H1 (cell line): ENCODE results near the gene REPS1. TPM values are rescaled to one million over a fixed set of nuclear protein-coding genes. Genes with fewer than 3 reads are reported as not detected.

Experiments used
- CTCF ChIA-PET: fragments of 300-600 bp; sonication (Branson Sonifier 250); formaldehyde crosslinking; loops from one replicate; lab custom pipeline; 2021; ENCODE audit not compliant: partially characterized antibody; lab: Charles Lee
- POLR2A ChIA-PET: fragments of 300-600 bp; sonication (Branson Sonifier 250); formaldehyde crosslinking; loops from one replicate; lab custom pipeline; 2021; ENCODE audit warnings: inconsistent platforms; ENCODE audit not compliant: partially characterized antibody; lab: Charles Lee
- DNase-seq, 2 experiments: peaks; one replicate each; pipeline versions ENCODE4 v3.0.0 to v3.0.0-alpha.2; 2010 to 2022; ENCODE audit warnings: low spot score in 2 of 2, low read depth in 1 of 2, mixed read lengths in 1 of 2
- FAIRE-seq: peaks from 2 replicates; lab custom pipeline; 2011; peaks lifted over from hg19 to GRCh38; lab: Jason Lieb, UNC
- H2AFZ ChIP-seq: 2 replicates; pipeline ENCODE4 v1.8.1; 2012; ENCODE audit warnings: low read length, inconsistent platforms
- H2AK5ac ChIP-seq: 2 replicates; pipeline ENCODE4 v1.6.1; 2013; ENCODE audit warnings: low read depth, low read length
- H2BK120ac ChIP-seq: replicated peaks from 2 replicates; pipeline ENCODE3; 2013; ENCODE audit warnings: low read depth, low read length, inconsistent platforms
- H2BK12ac ChIP-seq: 2 replicates; pipeline ENCODE4 v1.6.1; 2013; ENCODE audit warnings: low read depth, low read length
- H2BK15ac ChIP-seq: 2 replicates; pipeline ENCODE4 v1.6.1; 2013; ENCODE audit warnings: low read length
- H2BK20ac ChIP-seq: 2 replicates; pipeline ENCODE4 v1.6.1; 2013; ENCODE audit warnings: low read length
- H2BK5ac ChIP-seq: 2 replicates; pipeline ENCODE4 v1.6.1; 2013; ENCODE audit warnings: low read depth, low read length
- H3K14ac ChIP-seq: 2 replicates; pipeline ENCODE4 v1.6.1; 2013; ENCODE audit warnings: inconsistent platforms; ENCODE audit not compliant: insufficient read length
- H3K18ac ChIP-seq: 2 replicates; pipeline ENCODE4 v1.6.1; 2013; ENCODE audit warnings: low read length; ENCODE audit errors: extremely low read depth
- H3K23ac ChIP-seq: 2 replicates; pipeline ENCODE4 v1.6.1; 2013; ENCODE audit warnings: inconsistent platforms; ENCODE audit not compliant: insufficient read length
- H3K23me2 ChIP-seq: 2 replicates; pipeline ENCODE4 v1.6.1; 2013; ENCODE audit warnings: low read depth, low read length
- H3K27ac ChIP-seq: 2 replicates; pipeline ENCODE4 v1.6.1; 2011; ENCODE audit warnings: low read depth, low read length, inconsistent platforms
- H3K27me3 ChIP-seq, 4 experiments: replicated peaks in 1 of 4; 1 replicate in 1 of 4; 2 replicates in 3 of 4; pipeline versions ENCODE4 v1.6.1 to v1.8.1; 2011 to 2013; ENCODE audit warnings: low read length in 3 of 4, mild to moderate bottlenecking in 3 of 4, inconsistent platforms in 2 of 4, mixed read lengths in 2 of 4, moderate library complexity in 1 of 4; ENCODE audit not compliant: control insufficient read depth in 3 of 4, insufficient read depth in 3 of 4; ENCODE audit errors: extremely low read depth in 1 of 4
- H3K36me3 ChIP-seq, 4 experiments: 2 replicates each; pipeline versions ENCODE4 v1.6.1 to v1.8.1; 2011 to 2013; ENCODE audit warnings: mild to moderate bottlenecking in 4 of 4, low read length in 3 of 4, moderate library complexity in 2 of 4, control low read depth in 1 of 4, inconsistent platforms in 1 of 4; ENCODE audit not compliant: insufficient read depth in 4 of 4, control insufficient read depth in 2 of 4
- H3K4ac ChIP-seq: replicated peaks from 2 replicates; pipeline ENCODE3; 2013; ENCODE audit warnings: low read length, low read depth, mixed read lengths, inconsistent platforms; ENCODE audit not compliant: insufficient read length
- H3K4me1 ChIP-seq, 4 experiments: replicated peaks in 1 of 4; 1 replicate in 1 of 4; 2 replicates in 3 of 4; pipeline versions ENCODE4 v1.6.1 to v1.8.1; 2011 to 2013; ENCODE audit warnings: low read length in 3 of 4, inconsistent platforms in 2 of 4, mixed read lengths in 1 of 4; ENCODE audit not compliant: insufficient read depth in 4 of 4, control insufficient read depth in 3 of 4
- H3K4me2 ChIP-seq, 2 experiments: 2 replicates each; pipeline versions ENCODE4 v1.6.1 to v1.8.1; 2011 to 2013; ENCODE audit warnings: low read depth in 2 of 2, low read length in 2 of 2, control low read depth in 1 of 2, inconsistent platforms in 1 of 2, mild to moderate bottlenecking in 1 of 2; ENCODE audit not compliant: insufficient read depth in 1 of 2
- H3K4me3 ChIP-seq, 4 experiments: fragments of 200-600, 300-600 bp in 1 of 4; sonication (generic), shearing (Covaris generic), sonication (Bioruptor Twin) in 1 of 4; 2 replicates each; pipeline versions ENCODE4 v1.5.1 to v1.8.1; 2011 to 2016; ENCODE audit warnings: low read length in 4 of 4, low read depth in 3 of 4, control low read depth in 2 of 4, inconsistent platforms in 2 of 4, mild to moderate bottlenecking in 2 of 4, mixed read lengths in 1 of 4, moderate library complexity in 1 of 4; ENCODE audit not compliant: insufficient read depth in 2 of 4; ENCODE audit errors: extremely low read depth in 1 of 4
- H3K56ac ChIP-seq: replicated peaks from 2 replicates; pipeline ENCODE3; 2013; ENCODE audit warnings: low read depth, mild to moderate bottlenecking, mixed read lengths, low read length, inconsistent platforms; ENCODE audit not compliant: insufficient read length
- H3K79me1 ChIP-seq: 2 replicates; pipeline ENCODE4 v1.6.1; 2013; ENCODE audit warnings: low read depth, low read length, control low read depth
- H3K79me2 ChIP-seq, 2 experiments: 2 replicates each; pipeline versions ENCODE4 v1.6.1 to v1.8.1; 2012 to 2013; ENCODE audit warnings: low read length in 2 of 2, mild to moderate bottlenecking in 2 of 2, inconsistent platforms in 1 of 2; ENCODE audit not compliant: insufficient read depth in 2 of 2, control insufficient read depth in 1 of 2
- H3K9ac ChIP-seq, 4 experiments: replicated peaks in 1 of 4; 1 replicate in 1 of 4; 2 replicates in 3 of 4; pipeline versions ENCODE4 v1.6.1 to v1.8.1; 2011 to 2013; ENCODE audit warnings: low read depth in 3 of 4, low read length in 3 of 4, control low read depth in 2 of 4, mild to moderate bottlenecking in 2 of 4, moderate library complexity in 2 of 4, inconsistent platforms in 1 of 4; ENCODE audit errors: extremely low read depth in 1 of 4
- H3K9me3 ChIP-seq, 2 experiments: 2 replicates each; pipeline versions ENCODE4 v1.6.1 to v1.8.1; 2012 to 2013; ENCODE audit warnings: mild to moderate bottlenecking in 2 of 2, moderate library complexity in 2 of 2, control low read depth in 1 of 2, inconsistent platforms in 1 of 2, low read depth in 1 of 2, low read length in 1 of 2, mixed read lengths in 1 of 2; ENCODE audit not compliant: insufficient read depth in 2 of 2
- H4K20me1 ChIP-seq, 2 experiments: replicated peaks in 1 of 2; 2 replicates each; pipeline versions ENCODE3 to v1.8.1; 2011 to 2013; ENCODE audit warnings: inconsistent platforms in 2 of 2, low read length in 2 of 2, mild to moderate bottlenecking in 1 of 2; ENCODE audit not compliant: insufficient read depth in 2 of 2, control insufficient read depth in 1 of 2
- H4K5ac ChIP-seq: 2 replicates; pipeline ENCODE4 v1.6.1; 2013; ENCODE audit warnings: low read length, low read depth, mixed read lengths, inconsistent platforms; ENCODE audit not compliant: insufficient read length
- H4K8ac ChIP-seq: 2 replicates; pipeline ENCODE4 v1.8.0; 2013; ENCODE audit warnings: mild to moderate bottlenecking, moderate library complexity, low read length, inconsistent platforms; ENCODE audit not compliant: insufficient read depth; ENCODE audit errors: extremely low read depth
- H4K91ac ChIP-seq: replicated peaks from 2 replicates; pipeline ENCODE3; 2013; ENCODE audit warnings: low read length, mixed read lengths, inconsistent platforms; ENCODE audit not compliant: insufficient read length
- WGBS, 2 experiments: shearing (Covaris generic) in 1 of 2; methylation state at CpG; one replicate each; pipeline versions ENCODE4 v1.1.6 to v1.1.7; 2013 to 2015; ENCODE audit warnings: low lambda C conversion rate in 2 of 2, mixed read lengths in 2 of 2, inconsistent platforms in 1 of 2, low coverage in 1 of 2, missing lambda C conversion rate in 1 of 2; ENCODE audit not compliant: insufficient replicate concordance in 2 of 2, insufficient coverage in 1 of 2, insufficient read length in 1 of 2; ENCODE audit errors: extremely low coverage in 1 of 2, missing lambda C conversion rate in 1 of 2; 5-methylcytosine and 5-hydroxymethylcytosine counted together
- polyA plus RNA-seq, 7 experiments: library from polyadenylated mRNA; depleted of rRNA in 3 of 7; stranded (reverse) in 5 of 7; unstranded in 2 of 7; fragments of >200 nt in 5 of 7; fragments of 200-250 nt in 2 of 7; gene quantifications; 1 replicate in 5 of 7; 2 replicates in 1 of 7; 4 replicates in 1 of 7; pipeline versions ENCODE4 v1.2.1 to v1.2.3, GENCODE V29; 2011 to 2013; ENCODE audit warnings: missing spikeins in 2 of 7, mixed read lengths in 2 of 7
- total RNA-seq: library from RNA; stranded (reverse); fragmentation: NEBNext Ultra II Directional; extraction: Animal tissue kit (Norgen Biotek cat#: 25700); gene quantifications from 2 replicates; pipeline ENCODE4 v1.2.1, GENCODE V29; 2021

The REPS1 gene
- total and polyA plus RNA-seq, 2 of the 8 experiments (the other 6 are each of a cell fraction or from before 2014, with no cell fraction given) = 52.1 to 68.9 TPM

GRCh38 chr6:139007428-139007827 lies 19.4 kb upstream of the REPS1 start:
- Histone ChIP-seq H2AFZ (no peak overlapping the region), H3K79me1 (no peaks in the 10 kb centered on the region), H4K8ac (no peak overlapping the region), H3K18ac (no peak overlapping the region), H3K56ac (no peak overlapping the region), H2BK20ac (no peak overlapping the region), H2BK120ac (no peak overlapping the region), H3K14ac (no peak overlapping the region), H3K9me3 (no peaks in the 10 kb centered on the region), H3K4me2 (no peak overlapping the region), H4K20me1 (no peaks in the 10 kb centered on the region), H3K23ac (no peak overlapping the region), H3K9ac (no peak overlapping the region), H2BK15ac (no peak overlapping the region), H3K4ac (no peak overlapping the region), H4K91ac (no peak overlapping the region), H3K27me3 (no peaks in the 10 kb centered on the region), H2AK5ac (no peak overlapping the region), H3K79me2 (no peaks in the 10 kb centered on the region), H2BK12ac (no peak overlapping the region), H4K5ac (no peak overlapping the region), H3K36me3 (no peaks in the 10 kb centered on the region), H2BK5ac (no peak overlapping the region), H3K27ac (no peak overlapping the region), H3K4me3 (no peak overlapping the region), H3K23me2 (no peaks in the 10 kb centered on the region), H3K4me1 (no peaks in the 10 kb centered on the region)
- DNase-seq (no peak), FAIRE-seq (no peak)
- WGBS, 2 experiments = 73% methylated on average over 1 of the region's 1 CpG; no CpG with 5 or more reads in 1 of the 2 experiments
- POLR2A ChIA-PET = interaction anchor here (1.0 to 1.7 kb wide), 3 partner anchors 9 to 22 kb away, joined by 3 to 6 read pairs (median 3); no protein-coding TSS in a partner anchor
- CTCF ChIA-PET = no interaction called here
